ENCODE results near the gene HES4.

DNA sequence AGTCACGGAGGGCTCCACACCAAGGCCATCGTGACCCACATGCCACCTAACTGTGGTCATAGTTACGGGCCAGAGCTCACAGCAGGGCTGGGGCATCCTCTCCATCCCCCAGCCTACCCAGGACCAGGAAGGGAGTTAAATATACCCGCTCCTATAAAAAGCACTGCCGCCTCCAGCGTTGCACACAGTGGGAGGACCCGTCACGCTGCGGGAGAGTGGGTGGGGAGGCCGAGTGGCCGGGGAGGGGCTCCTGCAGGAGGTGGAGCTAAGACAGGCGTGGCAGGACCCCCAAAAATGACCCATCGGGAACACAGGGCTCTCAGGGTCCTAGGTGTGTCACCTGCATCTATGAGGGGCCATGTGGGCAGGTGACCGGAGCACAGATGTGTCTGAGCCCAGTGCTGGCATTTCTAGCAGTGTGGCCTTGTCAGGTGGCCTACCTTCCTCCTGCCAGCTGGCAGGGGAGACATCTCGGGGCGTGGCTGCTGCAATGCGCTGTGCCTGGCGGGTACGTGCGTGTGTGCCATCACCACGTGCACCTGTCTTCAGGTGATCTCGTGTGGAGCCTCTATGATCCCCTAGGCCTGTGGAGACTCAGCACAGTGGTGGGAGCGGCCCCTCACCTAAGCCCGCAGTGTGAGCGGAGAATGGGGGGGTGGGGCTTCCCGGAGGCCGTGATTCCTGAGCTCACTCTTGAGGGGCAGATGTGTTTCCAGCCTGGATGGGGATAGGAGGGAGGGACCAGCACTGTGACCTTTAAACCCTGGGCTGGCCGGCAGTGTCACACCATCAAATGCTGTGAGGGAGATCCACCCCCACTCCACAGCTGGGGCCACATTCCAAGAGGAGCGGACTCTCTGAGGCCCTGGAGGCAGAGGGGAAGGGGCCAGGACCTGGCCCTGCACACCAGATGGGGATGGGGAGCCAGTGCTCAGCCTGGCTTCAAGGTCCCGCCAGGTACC is 37.8 kb upstream of the HES4 start:
- TF ChIP-seq, protein P1, sequence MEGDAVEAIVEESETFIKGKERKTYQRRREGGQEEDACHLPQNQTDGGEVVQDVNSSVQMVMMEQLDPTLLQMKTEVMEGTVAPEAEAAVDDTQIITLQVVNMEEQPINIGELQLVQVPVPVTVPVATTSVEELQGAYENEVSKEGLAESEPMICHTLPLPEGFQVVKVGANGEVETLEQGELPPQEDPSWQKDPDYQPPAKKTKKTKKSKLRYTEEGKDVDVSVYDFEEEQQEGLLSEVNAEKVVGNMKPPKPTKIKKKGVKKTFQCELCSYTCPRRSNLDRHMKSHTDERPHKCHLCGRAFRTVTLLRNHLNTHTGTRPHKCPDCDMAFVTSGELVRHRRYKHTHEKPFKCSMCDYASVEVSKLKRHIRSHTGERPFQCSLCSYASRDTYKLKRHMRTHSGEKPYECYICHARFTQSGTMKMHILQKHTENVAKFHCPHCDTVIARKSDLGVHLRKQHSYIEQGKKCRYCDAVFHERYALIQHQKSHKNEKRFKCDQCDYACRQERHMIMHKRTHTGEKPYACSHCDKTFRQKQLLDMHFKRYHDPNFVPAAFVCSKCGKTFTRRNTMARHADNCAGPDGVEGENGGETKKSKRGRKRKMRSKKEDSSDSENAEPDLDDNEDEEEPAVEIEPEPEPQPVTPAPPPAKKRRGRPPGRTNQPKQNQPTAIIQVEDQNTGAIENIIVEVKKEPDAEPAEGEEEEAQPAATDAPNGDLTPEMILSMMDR (IDR thresholded peaks at IDR 0.05), result no peak
- TF ChIP-seq POLR2A (IDR thresholded peaks at IDR 0.05), result no peak
